GM13977 (cell line): Measurements from ENCODE around the gene GLT6D1.

ENCODE experiments used
- DNase-seq: peaks from one replicate; pipeline ENCODE4 v3.0.0; 2012; ENCODE audit warnings: low spot score
- CTCF ChIP-seq: IDR thresholded peaks from 2 replicates; pipeline ENCODE4 v1.5.1; 2012; ENCODE audit warnings: mild to moderate bottlenecking, control low read depth; ENCODE audit not compliant: insufficient read depth; ENCODE audit errors: extremely low read depth, missing control alignments
- in situ Hi-C: fragments of 300-500 bp; cut with MboI; formaldehyde crosslinking; loops from one replicate; pipeline ENCODE4 v1.12.0; 2022; ENCODE audit warnings: low sequenced_read_pairs, low pct_unique_long_range_greater_than_20kb, mixed read lengths, inconsistent platforms; ENCODE audit not compliant: unreplicated experiment

Gene GLT6D1

DNA sequence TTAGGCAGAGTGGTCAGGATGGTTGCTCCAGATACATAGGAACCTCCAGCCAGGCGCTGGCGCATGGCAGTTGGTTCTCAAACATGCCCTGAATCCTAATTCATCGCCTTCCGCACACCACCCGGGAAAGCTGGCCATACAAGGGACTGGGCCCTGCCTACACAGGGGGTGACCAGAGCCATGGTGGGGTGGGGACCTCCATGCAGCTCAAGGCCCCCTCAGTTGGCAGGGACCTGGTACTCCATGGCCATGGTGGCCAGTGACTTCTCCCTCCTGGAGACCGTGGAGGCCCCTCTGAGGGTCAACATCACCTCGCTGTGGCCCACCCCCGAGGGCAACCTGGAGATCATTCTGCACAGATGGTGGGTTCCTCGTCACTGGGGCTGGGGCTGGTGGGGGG, 51.0 kb downstream of the GLT6D1 start:
- in situ Hi-C loops, result no loop called here
- DNase-seq, result no peak
- TF ChIP-seq CTCF, result no peak

DNA sequence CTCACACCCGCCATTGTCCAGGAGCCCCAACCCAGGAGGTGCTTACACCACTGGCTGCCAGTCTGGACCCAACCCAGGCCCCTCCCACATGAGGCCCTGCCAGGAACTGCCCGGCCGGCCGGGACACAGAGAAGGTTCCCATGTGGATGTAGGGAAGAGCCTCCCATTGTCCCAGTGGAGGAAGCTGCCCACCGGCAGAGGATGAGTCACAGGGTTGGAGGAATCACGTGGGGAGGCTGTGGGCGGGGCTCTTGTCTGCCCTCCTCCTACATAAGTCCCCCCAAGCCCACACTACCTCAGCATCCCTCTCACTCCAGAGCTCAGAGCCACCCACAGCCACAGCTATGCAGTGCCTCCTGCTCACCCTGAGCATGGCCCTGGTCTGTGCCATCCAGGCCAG, 51.7 kb downstream of the GLT6D1 start:
- in situ Hi-C loops, result no loop called here
- TF ChIP-seq CTCF, result no peak
- no peak for DNase-seq

DNA sequence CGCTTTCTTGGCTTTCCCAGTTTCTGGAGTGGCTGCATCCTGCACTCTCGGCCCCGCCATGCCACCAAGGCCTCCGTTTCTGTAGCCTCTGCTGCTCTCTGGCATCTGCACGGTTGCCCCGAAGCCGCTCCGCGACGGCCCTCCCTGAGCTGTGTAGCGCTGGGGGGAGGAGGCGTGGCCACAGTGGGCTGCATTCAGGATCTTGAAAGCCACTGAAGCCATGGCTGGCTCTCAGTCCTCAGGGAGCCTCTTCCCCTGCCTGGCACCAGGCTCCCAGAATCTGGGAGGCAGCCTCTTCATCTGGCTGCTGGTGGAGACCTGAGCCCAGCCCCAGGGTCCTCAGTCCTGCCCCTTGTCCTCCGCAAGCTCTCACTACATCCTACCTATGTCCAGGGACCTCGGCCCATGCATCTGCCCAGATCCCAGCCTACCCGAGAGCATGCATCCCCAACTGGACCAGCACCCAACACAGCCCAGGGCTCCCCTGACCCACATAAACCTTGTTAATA, 52.7 kb downstream of the GLT6D1 start:
- no peak for DNase-seq
- in situ Hi-C loops, result no loop called here

GRCh38 chr9:135584934-135585333, 54.4 kb downstream of the GLT6D1 start:
- no peak for TF ChIP-seq CTCF
- in situ Hi-C loops, result no loop called here

More for the DNA sequence above, 52.7 kb downstream of the GLT6D1 start:
- no peak for TF ChIP-seq CTCF

GRCh38 chr9:135584371-135584770, 55.0 kb downstream of the GLT6D1 start:
- DNase-seq, result no peak
- in situ Hi-C loops, result no loop called here

More at GRCh38 chr9:135584934-135585333, 54.4 kb downstream of the GLT6D1 start:
- no peak for DNase-seq

DNA sequence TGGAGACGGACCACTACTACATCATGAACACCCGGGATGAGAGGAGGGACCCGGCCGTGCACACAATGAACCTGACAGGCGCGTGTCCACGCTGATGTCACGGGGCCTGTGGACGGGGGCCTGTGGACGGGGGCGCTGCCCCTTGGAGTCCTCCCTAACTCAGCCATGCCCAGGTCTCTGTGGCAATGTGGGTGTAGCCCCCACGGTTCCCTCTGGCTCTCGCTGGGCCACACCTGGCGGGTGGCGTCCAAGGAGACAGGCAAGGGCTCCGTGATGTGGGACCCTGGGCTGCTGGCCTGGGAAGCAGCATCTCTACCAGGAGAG, 55.7 kb downstream of the GLT6D1 start:
- no peak for TF ChIP-seq CTCF
- in situ Hi-C loops, result no loop called here

More at GRCh38 chr9:135584371-135584770, 55.0 kb downstream of the GLT6D1 start:
- TF ChIP-seq CTCF, result no peak

More for the DNA sequence above, 55.7 kb downstream of the GLT6D1 start:
- DNase-seq, result no peak
